GM19193 (cell line): Measurements from ENCODE around the gene TLX1.

Experiments
- POLR2A ChIP-seq: IDR thresholded peaks from 4 replicates; pipeline ENCODE4 v1.6.1; 2011; ENCODE audit not compliant: insufficient read depth, insufficient read length; ENCODE audit errors: extremely low read depth

Gene TLX1

GRCh38 chr10:101145145-101145544 is 14.0 kb downstream of the TLX1 start:
- no peak for TF ChIP-seq POLR2A

GRCh38 chr10:101145750-101146391 is 14.8 kb downstream of the TLX1 start:
- no peak for TF ChIP-seq POLR2A

- no peak for TF ChIP-seq POLR2A
Measured at GRCh38 chr10:101146392-101147251, 15.5 kb downstream of the TLX1 start.

GRCh38 chr10:101151395-101151794 is 20.3 kb downstream of the TLX1 start:
- no peak for TF ChIP-seq POLR2A

- no peak for TF ChIP-seq POLR2A
Measured at GRCh38 chr10:101152316-101152715, 21.2 kb downstream of the TLX1 start.

GRCh38 chr10:101155896-101156295 is 24.8 kb downstream of the TLX1 start:
- TF ChIP-seq POLR2A: no peak

GRCh38 chr10:101157756-101158458 is 26.8 kb downstream of the TLX1 start:
- TF ChIP-seq POLR2A: no peak

GRCh38 chr10:101158459-101159058 is 27.5 kb downstream of the TLX1 start:
- no peak for TF ChIP-seq POLR2A

- no peak for TF ChIP-seq POLR2A
Measured at GRCh38 chr10:101161494-101162299, 30.6 kb downstream of the TLX1 start.

- no peak for TF ChIP-seq POLR2A
Measured at GRCh38 chr10:101162677-101163076, 31.6 kb downstream of the TLX1 start.

GRCh38 chr10:101164020-101164419 is 32.9 kb downstream of the TLX1 start:
- TF ChIP-seq POLR2A: no peak

- no peak for TF ChIP-seq POLR2A
Measured at GRCh38 chr10:101165736-101166135, 34.6 kb downstream of the TLX1 start.

- TF ChIP-seq POLR2A: no peak
Measured at GRCh38 chr10:101166430-101166829, 35.3 kb downstream of the TLX1 start.

GRCh38 chr10:101172741-101173140 is 41.6 kb downstream of the TLX1 start:
- TF ChIP-seq POLR2A: no peak
